COR-L47 (cell line): ENCODE data around the gene DDX31.
"Not testable (repeated sequence)": the region's sequence is repeated elsewhere in the genome, so short reads cannot be mapped to it uniquely, and the experiment has no call there.

ENCODE experiments used
- DNase-seq: peaks from one replicate; lab custom pipeline; 2025; lab: John Stamatoyannopoulos, UW

Gene DDX31

GRCh38 chr9:132669698-132670456 is at the start of gene DDX31:
Gene DDX31, minus strand, starts transcription at chr9:132669983. Its CDS starts 49 bp downstream, at chr9:132669934.
- peak; percentile 79 for DNase-seq

- DNase-seq = not testable (repeated sequence)
Measured at GRCh38 chr9:132718381-132718928, 48.7 kb upstream of the DDX31 start.

GRCh38 chr9:132717326-132717945 is 47.7 kb upstream of the DDX31 start:
- DNase-seq = no peak

GRCh38 chr9:132716007-132716406 is 46.2 kb upstream of the DDX31 start:
- no peak for DNase-seq

- DNase-seq = no peak
Measured at GRCh38 chr9:132712753-132713152, 43.0 kb upstream of the DDX31 start.

- no peak for DNase-seq
Measured at GRCh38 chr9:132711846-132712245, 42.1 kb upstream of the DDX31 start.

GRCh38 chr9:132711152-132711551 is 41.4 kb upstream of the DDX31 start:
- DNase-seq = not testable (repeated sequence)

- DNase-seq = no peak
Measured at GRCh38 chr9:132710333-132710732, 40.5 kb upstream of the DDX31 start.

- DNase-seq = no peak
Measured at GRCh38 chr9:132708769-132709430, 39.1 kb upstream of the DDX31 start.

- DNase-seq = no peak
Measured at GRCh38 chr9:132708239-132708638, 38.5 kb upstream of the DDX31 start.

GRCh38 chr9:132703336-132703735 is 33.6 kb upstream of the DDX31 start:
- no peak for DNase-seq

GRCh38 chr9:132702254-132702653 is 32.5 kb upstream of the DDX31 start:
- DNase-seq = no peak

- no peak for DNase-seq
Measured at GRCh38 chr9:132699956-132700355, 30.2 kb upstream of the DDX31 start.

GRCh38 chr9:132698989-132699388 is 29.2 kb upstream of the DDX31 start:
- no peak for DNase-seq

GRCh38 chr9:132697230-132697629 is 27.4 kb upstream of the DDX31 start:
- DNase-seq = no peak

- no peak for DNase-seq
Measured at GRCh38 chr9:132694144-132694543, 24.4 kb upstream of the DDX31 start.

GRCh38 chr9:132690696-132691095 is 20.9 kb upstream of the DDX31 start:
- DNase-seq = no peak

GRCh38 chr9:132683873-132684272 is 14.1 kb upstream of the DDX31 start:
- no peak for DNase-seq

- no peak for DNase-seq
Measured at GRCh38 chr9:132681561-132681960, 11.8 kb upstream of the DDX31 start.

- no peak for DNase-seq
Measured at GRCh38 chr9:132679946-132680625, 10.3 kb upstream of the DDX31 start.

GRCh38 chr9:132677976-132678375 is 8.2 kb upstream of the DDX31 start:
- no peak for DNase-seq

- no peak for DNase-seq
Measured at GRCh38 chr9:132674485-132674884, 4.7 kb upstream of the DDX31 start.
